T-cell (primary cell): ENCODE data around the gene FAM221B. TPM values are rescaled to one million over a fixed set of nuclear protein-coding genes. Genes with fewer than 3 reads are reported as not detected.
A peak's percentile ranks its signal among the peaks of the same experiment; 100 is the strongest.

Experiments used
- ATAC-seq, 4 experiments: fragments of 200-7000 bp in 3 of 4; fragments of 150-1000 bp in 1 of 4; cut with Tn5 transposase; replicated peaks in 1 of 4; 1 replicate in 3 of 4; 2 replicates in 1 of 4; pipeline ENCODE4 v1.10.0; 2021; ENCODE audit warnings: moderate library complexity in 3 of 4, mild to moderate bottlenecking in 2 of 4, moderate number of reproducible peaks in 1 of 4
- CTCF ChIA-PET, 2 donors: fragments of 300-600 bp; sonication (Branson Sonifier 250); formaldehyde crosslinking; loops; one replicate each; lab custom pipeline; 2022; ENCODE audit warnings: antibody characterized with exemption in 2 of 2; lab: Charles Lee
- POLR2A ChIA-PET, 2 donors: fragments of 300-600 bp; sonication (Branson Sonifier 250); formaldehyde crosslinking; loops; one replicate each; lab custom pipeline; 2022; ENCODE audit warnings: antibody characterized with exemption in 2 of 2; lab: Charles Lee
- DNase-seq, 35 experiments: peaks; one replicate each; pipeline versions ENCODE4 v3.0.0 to v3.0.0-alpha.2; 2013 to 2023
- H3K27ac ChIP-seq: one replicate; pipeline ENCODE4 v1.5.1; 2013; ENCODE audit warnings: low read length
- H3K27me3 ChIP-seq, 2 experiments: replicated peaks in 1 of 2; 1 replicate in 1 of 2; 2 replicates in 1 of 2; pipeline versions ENCODE4 v1.6.1 to v1.7.0; 2013; ENCODE audit warnings: low read length in 1 of 2, mixed read lengths in 1 of 2; ENCODE audit not compliant: control insufficient read depth in 2 of 2, insufficient read depth in 2 of 2; ENCODE audit errors: extremely low read depth in 1 of 2
- H3K36me3 ChIP-seq, 2 donors: 1 replicate in 1 of 2; 2 replicates in 1 of 2; pipeline versions ENCODE4 v1.6.1 to v1.7.0; 2013; ENCODE audit warnings: low read length in 1 of 2; ENCODE audit not compliant: control insufficient read depth in 2 of 2, insufficient read depth in 1 of 2; ENCODE audit errors: extremely low read depth in 1 of 2
- H3K4me1 ChIP-seq, 2 experiments: 1 replicate in 1 of 2; 2 replicates in 1 of 2; pipeline versions ENCODE4 v1.6.1 to v1.7.0; 2013; ENCODE audit warnings: low read length in 2 of 2, mixed read lengths in 1 of 2; ENCODE audit not compliant: insufficient read depth in 2 of 2, control insufficient read depth in 1 of 2; ENCODE audit errors: extremely low read depth in 1 of 2
- H3K4me3 ChIP-seq, 2 donors: 1 replicate in 1 of 2; 2 replicates in 1 of 2; pipeline versions ENCODE4 v1.5.1 to v1.7.0; 2013; ENCODE audit warnings: mild to moderate bottlenecking in 2 of 2, low read length in 1 of 2, moderate library complexity in 1 of 2; ENCODE audit not compliant: control insufficient read depth in 1 of 2; ENCODE audit errors: extremely low read depth in 1 of 2
- H3K9me3 ChIP-seq: 2 replicates; pipeline ENCODE4 v1.7.0; 2013
- H3K27ac Mint-ChIP-seq, 2 donors: one replicate each; pipeline ENCODE4 v1.8.0; 2020 to 2021; ENCODE audit warnings: mild to moderate bottlenecking in 2 of 2, mixed read lengths in 2 of 2
- H3K27me3 Mint-ChIP-seq, 2 donors: one replicate each; pipeline ENCODE4 v1.8.0; 2021 to 2022; ENCODE audit warnings: mixed read lengths in 2 of 2
- H3K36me3 Mint-ChIP-seq: one replicate; pipeline ENCODE4 v1.8.0; 2021; ENCODE audit warnings: mixed read lengths
- H3K4me1 Mint-ChIP-seq, 3 donors: one replicate each; pipeline ENCODE4 v1.8.0; 2020 to 2022; ENCODE audit warnings: mixed read lengths in 3 of 3, mild to moderate bottlenecking in 1 of 3
- H3K4me3 Mint-ChIP-seq, 3 donors: one replicate each; pipeline ENCODE4 v1.8.0; 2020 to 2022; ENCODE audit warnings: mild to moderate bottlenecking in 3 of 3, mixed read lengths in 3 of 3, moderate library complexity in 3 of 3
- H3K9me3 Mint-ChIP-seq, 3 donors: one replicate each; pipeline ENCODE4 v1.8.0; 2020 to 2022; ENCODE audit warnings: mixed read lengths in 3 of 3
- WGBS: methylation state at CpG from one replicate; pipeline ENCODE4 v1.1.5; 2013; ENCODE audit warnings: missing lambda C conversion rate; ENCODE audit not compliant: insufficient coverage; 5-methylcytosine and 5-hydroxymethylcytosine counted together
- total RNA-seq, 35 experiments: library from RNA in 6 of 35; stranded (reverse) in 6 of 35; fragments of 120-200 nt in 1 of 35; gene quantifications; one replicate each; pipeline versions ENCODE4 v1.2.1 to v1.2.4 and lab custom pipeline; 2013 to 2026

FAM221B gene
- total RNA-seq, 5 donors from 2014 or later (not counting 1 experiment from before 2014, with no cell fraction given) = not detected

DNA sequence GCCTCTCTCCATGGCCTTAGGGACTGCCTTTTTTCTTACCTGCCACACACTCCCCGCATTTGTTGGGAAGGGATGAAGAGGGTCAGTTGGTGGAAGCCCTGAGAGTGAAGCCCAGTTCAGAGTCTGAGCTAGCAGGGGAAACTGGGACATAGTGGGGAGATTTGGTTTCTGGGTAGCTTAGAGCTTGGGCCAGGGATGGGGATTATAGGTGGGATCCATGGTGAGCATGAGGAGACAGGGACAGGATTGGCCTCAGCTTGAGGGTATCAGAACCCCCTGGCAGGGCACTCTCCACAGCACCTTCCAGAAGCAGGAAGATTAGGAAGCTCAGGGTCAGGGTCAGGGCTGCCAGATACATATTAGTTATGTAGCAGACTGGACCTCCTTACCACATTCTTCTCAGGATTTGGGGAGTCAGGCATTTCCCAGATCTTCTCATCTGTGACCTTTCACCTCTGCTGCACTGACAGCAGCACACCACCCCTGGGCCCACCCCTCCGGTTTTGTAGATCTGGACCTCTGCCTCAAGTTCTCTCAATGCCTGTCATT, 23.8 kb upstream of the FAM221B start:
- no peak overlapping the region for H3K4me3 Mint-ChIP-seq
- no peak for ATAC-seq
- Histone ChIP-seq H3K4me1 (no peaks in the 10 kb centered on the region), H3K9me3 (no peaks in the 10 kb centered on the region), H3K36me3 (no peaks in the 10 kb centered on the region), H3K27me3 (no peaks in the 10 kb centered on the region), H3K4me3 (no peak overlapping the region), H3K27ac (no peak overlapping the region)
- peaks cover 0 to 1% of the 10 kb centered on the region in 2 donors for H3K27me3 Mint-ChIP-seq
- H3K9me3 Mint-ChIP-seq = no peaks in the 10 kb centered on the region
- WGBS = 78% methylated on average over 1 of the region's 2 CpGs
- CTCF ChIA-PET = interaction anchor here in 1 of 2 donors (0.5 to 0.6 kb wide), 3 partner anchors 28 to 398 kb away, joined by 4 to 6 read pairs (median 5); no protein-coding TSS in a partner anchor
- peaks cover 10% of the 10 kb centered on the region for H3K36me3 Mint-ChIP-seq
- H3K27ac Mint-ChIP-seq = no peak overlapping the region
- POLR2A ChIA-PET = no interaction called here
- H3K4me1 Mint-ChIP-seq = peaks cover 0 to 7% (median 3%) of the 10 kb centered on the region in 3 donors
- DNase-seq = no peak

DNA sequence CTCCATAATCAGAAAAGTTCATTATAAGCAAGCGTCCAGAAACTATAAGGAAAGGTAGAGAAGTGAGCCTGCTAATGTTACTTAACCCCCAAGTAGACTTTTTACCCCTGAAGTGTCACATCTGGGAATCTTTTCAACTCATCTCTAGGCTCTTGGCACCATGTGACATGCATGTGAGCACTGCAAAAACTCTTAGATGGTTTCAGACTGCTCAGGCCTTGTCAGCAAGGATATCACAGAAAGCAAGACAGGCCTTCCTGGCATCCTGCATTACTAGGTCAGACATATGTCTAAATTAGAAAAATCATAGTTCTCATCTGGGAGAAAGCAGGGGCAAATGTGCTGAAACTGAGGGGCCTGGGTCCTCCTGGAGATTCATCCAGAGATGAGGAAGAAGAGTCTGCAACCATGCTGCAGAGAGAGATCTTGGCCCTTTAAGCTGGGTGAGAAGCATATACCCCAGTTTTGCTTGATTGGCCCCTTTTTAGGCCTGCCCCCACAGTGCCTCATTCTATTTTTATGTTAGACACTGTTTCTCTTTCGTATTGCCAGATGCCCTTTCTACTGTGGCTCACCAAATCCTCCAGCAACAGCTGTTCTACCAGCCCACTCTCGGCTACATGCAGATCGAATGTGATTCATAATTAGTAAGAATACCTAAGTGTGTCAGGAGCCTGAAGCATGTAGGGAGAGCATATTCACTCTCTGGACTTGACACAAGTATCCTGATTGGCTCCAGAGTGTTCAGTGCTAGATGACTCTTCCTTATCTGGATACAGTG, 19.4 kb upstream of the FAM221B start:
- ATAC-seq = no peak

DNA sequence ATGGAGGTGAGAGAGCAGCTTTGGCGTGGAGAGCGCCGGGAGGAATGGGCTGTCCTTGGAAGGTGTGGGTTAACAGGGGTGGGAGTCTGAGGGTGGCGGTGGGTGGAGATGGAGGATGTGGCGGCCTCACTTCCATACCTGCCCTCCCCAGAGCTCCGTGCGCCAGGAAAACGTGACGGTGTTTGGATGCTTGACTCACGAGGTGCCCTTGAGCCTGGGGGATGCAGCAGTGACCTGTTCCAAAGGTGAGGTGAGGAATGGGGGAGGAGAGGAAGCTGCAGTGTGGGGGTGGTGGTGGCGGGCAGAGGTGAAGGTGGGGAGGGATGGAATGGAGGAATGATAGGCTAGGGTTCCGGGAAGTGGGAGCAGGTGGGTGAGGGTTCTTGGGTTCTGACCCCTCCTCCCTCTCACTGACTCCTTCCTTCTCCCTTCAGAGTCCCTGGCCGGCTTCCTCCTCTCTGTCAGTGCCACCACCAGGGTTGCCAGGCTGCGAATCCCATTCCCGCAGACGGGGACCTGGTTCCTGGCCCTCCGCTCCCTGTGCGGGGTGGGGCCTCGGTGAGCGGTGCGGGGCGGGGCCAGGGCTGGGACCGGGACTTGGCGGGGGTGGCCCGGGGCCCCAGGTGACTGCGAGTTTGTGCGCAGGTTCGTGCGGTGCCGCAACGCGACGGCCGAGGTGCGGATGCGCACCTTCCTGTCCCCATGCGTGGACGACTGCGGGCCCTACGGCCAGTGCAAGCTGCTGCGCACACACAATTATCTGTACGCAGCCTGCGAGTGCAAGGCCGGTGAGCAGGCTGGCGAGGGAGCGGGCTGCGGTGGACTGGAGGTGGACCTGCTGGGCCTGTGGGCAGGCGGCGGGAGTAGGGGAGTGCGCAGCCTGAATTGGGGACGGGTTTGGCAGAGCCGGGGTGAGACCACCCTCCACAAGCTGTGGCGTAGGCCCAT, 17.6 kb upstream of the FAM221B start:
- WGBS = 80% methylated on average over 49 of the region's 53 CpGs
- ATAC-seq (no peak), DNase-seq (peak in 1 of 35 experiments; percentile 9)
- Histone ChIP-seq H3K4me1 (peaks cover 20 to 27% of the 10 kb centered on the region in 2 experiments), H3K9me3 (no peaks in the 10 kb centered on the region), H3K27me3 (no peaks in the 10 kb centered on the region), H3K27ac (no peak overlapping the region), H3K36me3 (peaks cover 0 to 6% of the 10 kb centered on the region in 2 donors), H3K4me3 (peak overlapping the region in 1 of 2 donors; percentile 2)
- no peaks in the 10 kb centered on the region for H3K9me3 Mint-ChIP-seq
- H3K27me3 Mint-ChIP-seq = no peaks in the 10 kb centered on the region
- H3K4me1 Mint-ChIP-seq = peaks cover 26 to 37% (median 30%) of the 10 kb centered on the region in 3 donors
- peak overlapping the region in 1 of 3 donors; percentile 58 for H3K4me3 Mint-ChIP-seq
- H3K27ac Mint-ChIP-seq = peak overlapping the region; percentile 61 to 80
- CTCF ChIA-PET = no interaction called here
- POLR2A ChIA-PET = interaction anchor here in 1 of 2 donors (0.9 kb wide), 1 partner anchor 34 kb away, joined by 3 read pairs; the partner anchor contains the start of gene SPAG8
- peaks cover 15% of the 10 kb centered on the region for H3K36me3 Mint-ChIP-seq

More for the DNA sequence above, 19.4 kb upstream of the FAM221B start:
- DNase-seq = no peak
- Mint-ChIP-seq H3K4me1 (peaks cover 26 to 37% (median 30%) of the 10 kb centered on the region in 3 donors), H3K27me3 (no peaks in the 10 kb centered on the region), H3K4me3 (peak overlapping the region in 1 of 3 donors; percentile 37), H3K9me3 (no peaks in the 10 kb centered on the region), H3K27ac (no peak overlapping the region), H3K36me3 (peaks cover 15% of the 10 kb centered on the region)
- Histone ChIP-seq H3K27me3 (no peaks in the 10 kb centered on the region), H3K36me3 (peaks cover 0 to 6% of the 10 kb centered on the region in 2 donors), H3K4me3 (no peak overlapping the region), H3K4me1 (peaks cover 20 to 27% of the 10 kb centered on the region in 2 experiments), H3K9me3 (no peaks in the 10 kb centered on the region), H3K27ac (no peak overlapping the region)
- no CpG with 5 or more reads among the region's 4 CpGs for WGBS
- CTCF ChIA-PET = interaction anchor here (0.8 to 1.0 kb wide), 2 partner anchors 14 to 34 kb away, joined by 3 read pairs; no protein-coding TSS in a partner anchor
- POLR2A ChIA-PET = no interaction called here

DNA sequence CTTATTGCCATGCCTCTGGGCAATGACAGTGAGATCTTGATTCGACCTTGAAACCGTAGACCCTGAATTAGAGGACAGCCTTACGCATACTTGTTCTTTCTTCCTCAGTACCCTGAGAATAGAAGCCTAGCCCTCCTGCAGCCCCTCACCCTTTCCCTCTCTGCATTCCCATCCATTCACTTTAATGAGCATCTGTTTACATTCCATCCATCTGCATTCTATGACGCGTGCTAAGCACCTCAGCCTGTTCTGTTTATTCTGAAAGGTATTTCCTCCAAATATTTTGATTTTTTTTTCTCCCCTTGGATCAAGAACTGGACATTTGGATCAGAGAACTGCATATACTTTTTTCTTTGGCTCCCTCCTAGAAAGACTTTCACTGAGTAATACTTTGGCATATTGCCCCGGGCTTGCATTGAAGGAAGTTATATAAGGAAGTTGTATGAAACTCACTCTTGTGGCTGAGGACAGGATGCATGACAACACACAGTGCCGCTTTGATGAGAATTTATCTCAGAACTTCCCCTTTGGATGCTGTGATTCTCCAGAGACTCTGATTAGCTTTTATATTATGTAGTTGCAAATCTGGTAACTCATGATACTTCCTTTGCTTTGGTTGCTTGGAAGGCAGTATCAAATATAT, 16.2 kb upstream of the FAM221B start:
- CTCF ChIA-PET = no interaction called here
- 78% methylated on average over 6 of the region's 7 CpGs for WGBS
- H3K27ac ChIP-seq = peak overlapping the region; percentile 26

DNA sequence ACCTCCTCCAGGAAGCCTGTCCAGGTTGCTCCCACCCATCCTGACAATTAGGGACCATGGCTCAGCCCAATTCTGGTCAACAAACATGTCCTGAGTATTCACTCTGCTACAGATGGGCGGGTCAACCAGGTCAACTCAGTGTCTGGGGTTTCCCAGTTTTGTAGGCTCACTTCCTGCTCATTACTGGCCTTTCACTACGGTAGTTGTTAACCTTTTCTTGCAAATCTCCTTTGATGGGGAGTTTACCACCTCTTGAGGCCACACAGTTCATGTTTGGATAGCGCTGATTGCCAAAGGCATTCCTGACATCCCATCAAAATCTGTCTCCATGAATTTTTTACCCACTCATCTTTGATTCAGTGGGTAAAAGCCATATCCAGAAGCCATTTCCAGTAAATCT, 14.3 kb upstream of the FAM221B start:
- peaks cover 9% of the 10 kb centered on the region for H3K36me3 Mint-ChIP-seq
- no peak overlapping the region for H3K4me3 ChIP-seq
- H3K27me3 Mint-ChIP-seq = no peaks in the 10 kb centered on the region
- no peaks in the 10 kb centered on the region for H3K27me3 ChIP-seq
- 57% methylated on average over 3 of the region's 3 CpGs for WGBS
- no peaks in the 10 kb centered on the region for H3K9me3 ChIP-seq
- CTCF ChIA-PET = no interaction called here
- POLR2A ChIA-PET = interaction anchor here in 1 of 2 donors (0.6 kb wide), 1 partner anchor 203 kb away, joined by 3 read pairs; no protein-coding TSS in a partner anchor
- H3K27ac Mint-ChIP-seq = no peak overlapping the region
- peaks cover 26 to 34% (median 30%) of the 10 kb centered on the region in 3 donors for H3K4me1 Mint-ChIP-seq
- no peaks in the 10 kb centered on the region for H3K9me3 Mint-ChIP-seq
- H3K4me1 ChIP-seq = peaks cover 20 to 27% of the 10 kb centered on the region in 2 experiments
- DNase-seq (no peak), ATAC-seq (no peak)
- peaks cover 3 to 6% of the 10 kb centered on the region in 2 donors for H3K36me3 ChIP-seq
- no peak overlapping the region for H3K27ac ChIP-seq
- H3K4me3 Mint-ChIP-seq = no peak overlapping the region

More for the DNA sequence above, 16.2 kb upstream of the FAM221B start:
- Histone ChIP-seq H3K4me3 (no peak overlapping the region), H3K36me3 (peaks cover 2 to 6% of the 10 kb centered on the region in 2 donors), H3K27me3 (no peaks in the 10 kb centered on the region), H3K9me3 (no peaks in the 10 kb centered on the region), H3K4me1 (peaks cover 20 to 27% of the 10 kb centered on the region in 2 experiments)
- no peaks in the 10 kb centered on the region for H3K27me3 Mint-ChIP-seq
- H3K4me1 Mint-ChIP-seq = peaks cover 26 to 37% (median 30%) of the 10 kb centered on the region in 3 donors
- peak overlapping the region in 1 of 3 donors; percentile 58 for H3K4me3 Mint-ChIP-seq
- POLR2A ChIA-PET = interaction anchor here in 1 of 2 donors (0.6 kb wide), 2 partner anchors 14 to 1674 kb away, joined by 3 read pairs; no protein-coding TSS in a partner anchor
- no peaks in the 10 kb centered on the region for H3K9me3 Mint-ChIP-seq
- H3K27ac Mint-ChIP-seq = peak overlapping the region; percentile 61 to 62
- H3K36me3 Mint-ChIP-seq = peaks cover 15% of the 10 kb centered on the region
- ATAC-seq (peak; percentile 83 to 99 (median 93)), DNase-seq (peak in 31 of 35 experiments; percentile 7 to 73 (median 35))
